SU-DHL-6 (cell line): Measurements from ENCODE around the gene AGPAT2.

ENCODE experiments used
- H2AFZ ChIP-seq: fragments of 200-600 bp; sonication (generic); 2 replicates; pipeline ENCODE4 v1.6.1; 2014; ENCODE audit warnings: low read depth, mild to moderate bottlenecking, moderate library complexity, mixed read lengths, antibody characterized with exemption, low read length; ENCODE audit not compliant: severe bottlenecking
- H3F3A ChIP-seq: fragments of 200-600 bp; shearing (Covaris generic); 2 replicates; pipeline ENCODE4 v1.6.0; 2016; ENCODE audit warnings: antibody characterized with exemption, mild to moderate bottlenecking; ENCODE audit not compliant: insufficient read depth
- H3K27ac ChIP-seq: fragments of 200-600 bp; sonication (generic); 2 replicates; pipeline ENCODE4 v1.5.1; 2016; ENCODE audit warnings: low read depth, mild to moderate bottlenecking, low read length, moderate library complexity, mixed read lengths
- H3K27me3 ChIP-seq: fragments of 200-600 bp; sonication (generic), shearing (Covaris generic); 2 replicates; pipeline ENCODE4 v1.6.0; 2014; ENCODE audit warnings: mild to moderate bottlenecking, low read length
- H3K36me3 ChIP-seq: fragments of 200-600 bp; sonication (generic); 2 replicates; pipeline ENCODE4 v1.6.1; 2014; ENCODE audit warnings: mild to moderate bottlenecking, low read length, mixed read lengths
- H3K4me2 ChIP-seq: fragments of 300-600, 200-600 bp; shearing (Covaris generic), sonication (generic); 2 replicates; pipeline ENCODE4 v1.6.0; 2014; ENCODE audit warnings: low read length, low read depth, mild to moderate bottlenecking; ENCODE audit not compliant: poor library complexity, severe bottlenecking
- H3K4me3 ChIP-seq: fragments of 200-600 bp; sonication (generic); 2 replicates; pipeline ENCODE4 v1.5.1; 2014; ENCODE audit warnings: antibody characterized with exemption, low read length, mild to moderate bottlenecking, mixed read lengths; ENCODE audit not compliant: insufficient read depth, poor library complexity, severe bottlenecking
- H3K79me2 ChIP-seq: fragments of 200-600 bp; sonication (generic); 2 replicates; pipeline ENCODE4 v1.6.1; 2014; ENCODE audit warnings: mild to moderate bottlenecking, low read length, moderate library complexity; ENCODE audit not compliant: insufficient read depth
- H3K9ac ChIP-seq: fragments of 200-600 bp; sonication (generic); 2 replicates; pipeline ENCODE4 v1.7.0; 2014; ENCODE audit warnings: mild to moderate bottlenecking, low read length
- H3K9me2 ChIP-seq: fragments of 200-600 bp; sonication (generic); replicated peaks from 2 replicates; pipeline ENCODE4 v1.6.1; 2014; ENCODE audit warnings: low read length; ENCODE audit not compliant: insufficient read depth
- H3K9me3 ChIP-seq: fragments of 200-600 bp; sonication (generic); 2 replicates; pipeline ENCODE4 v1.6.1; 2014; ENCODE audit warnings: low read length, mixed read lengths; ENCODE audit not compliant: insufficient read depth
- H4K20me1 ChIP-seq: fragments of 200-600 bp; sonication (generic); 2 replicates; pipeline ENCODE4 v1.6.1; 2014; ENCODE audit warnings: low read depth, mild to moderate bottlenecking, antibody characterized with exemption, low read length, moderate library complexity, mixed read lengths
- EZH2phosphoT487 ChIP-seq: fragments of 200-600 bp; sonication (generic), shearing (Covaris generic); conservative IDR thresholded peaks from 2 replicates; pipeline ENCODE4 v1.6.1; 2018; ENCODE audit warnings: mild to moderate bottlenecking, antibody characterized with exemption, low read length, moderate library complexity, mixed read lengths
- TF ChIP-seq, protein P1 (sequence below): fragments of 200-600 bp; sonication (generic); IDR thresholded peaks from one replicate; pipeline ENCODE4 v1.5.1; 2017; ENCODE audit warnings: antibody characterized with exemption, mild to moderate bottlenecking, low read length, moderate library complexity; ENCODE audit not compliant: insufficient read depth, poor library complexity, severe bottlenecking

AGPAT2 gene

DNA sequence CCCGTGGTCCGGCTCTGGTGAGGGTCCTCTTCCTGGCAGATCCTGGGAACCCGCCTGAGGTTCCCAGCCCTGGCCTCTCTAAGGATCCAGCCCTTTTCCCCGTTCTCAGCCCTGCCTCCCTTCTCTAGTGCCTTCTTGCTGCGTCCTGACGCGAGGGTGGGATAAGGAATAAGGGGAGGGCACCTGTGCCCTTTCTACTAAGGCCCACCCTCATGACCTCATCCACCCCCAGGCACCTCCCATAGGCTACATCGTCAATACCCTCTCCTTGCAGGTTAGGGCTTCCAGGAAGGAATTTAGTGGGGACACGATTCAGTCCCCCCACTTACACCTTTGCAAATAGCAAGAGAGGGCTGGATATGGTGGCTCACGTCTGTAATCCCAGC lies 14.4 kb upstream of the AGPAT2 start:
- no peaks in the 10 kb centered on the region for H3K36me3 ChIP-seq
- no peak overlapping the region for H3K27ac ChIP-seq
- no peaks in the 10 kb centered on the region for H3K79me2 ChIP-seq
- no peak overlapping the region for H3K9ac ChIP-seq
- H3F3A ChIP-seq: no peaks in the 10 kb centered on the region
- H4K20me1 ChIP-seq: no peaks in the 10 kb centered on the region
- no peaks in the 10 kb centered on the region for H3K27me3 ChIP-seq
- no peaks in the 10 kb centered on the region for H3K9me3 ChIP-seq
- TF ChIP-seq, protein P1, sequence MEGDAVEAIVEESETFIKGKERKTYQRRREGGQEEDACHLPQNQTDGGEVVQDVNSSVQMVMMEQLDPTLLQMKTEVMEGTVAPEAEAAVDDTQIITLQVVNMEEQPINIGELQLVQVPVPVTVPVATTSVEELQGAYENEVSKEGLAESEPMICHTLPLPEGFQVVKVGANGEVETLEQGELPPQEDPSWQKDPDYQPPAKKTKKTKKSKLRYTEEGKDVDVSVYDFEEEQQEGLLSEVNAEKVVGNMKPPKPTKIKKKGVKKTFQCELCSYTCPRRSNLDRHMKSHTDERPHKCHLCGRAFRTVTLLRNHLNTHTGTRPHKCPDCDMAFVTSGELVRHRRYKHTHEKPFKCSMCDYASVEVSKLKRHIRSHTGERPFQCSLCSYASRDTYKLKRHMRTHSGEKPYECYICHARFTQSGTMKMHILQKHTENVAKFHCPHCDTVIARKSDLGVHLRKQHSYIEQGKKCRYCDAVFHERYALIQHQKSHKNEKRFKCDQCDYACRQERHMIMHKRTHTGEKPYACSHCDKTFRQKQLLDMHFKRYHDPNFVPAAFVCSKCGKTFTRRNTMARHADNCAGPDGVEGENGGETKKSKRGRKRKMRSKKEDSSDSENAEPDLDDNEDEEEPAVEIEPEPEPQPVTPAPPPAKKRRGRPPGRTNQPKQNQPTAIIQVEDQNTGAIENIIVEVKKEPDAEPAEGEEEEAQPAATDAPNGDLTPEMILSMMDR: no peak
- no peak for TF ChIP-seq EZH2phosphoT487
- no peak overlapping the region for H2AFZ ChIP-seq
- H3K4me2 ChIP-seq: no peak overlapping the region
- H3K9me2 ChIP-seq: no peaks in the 10 kb centered on the region
- H3K4me3 ChIP-seq: no peak overlapping the region

DNA sequence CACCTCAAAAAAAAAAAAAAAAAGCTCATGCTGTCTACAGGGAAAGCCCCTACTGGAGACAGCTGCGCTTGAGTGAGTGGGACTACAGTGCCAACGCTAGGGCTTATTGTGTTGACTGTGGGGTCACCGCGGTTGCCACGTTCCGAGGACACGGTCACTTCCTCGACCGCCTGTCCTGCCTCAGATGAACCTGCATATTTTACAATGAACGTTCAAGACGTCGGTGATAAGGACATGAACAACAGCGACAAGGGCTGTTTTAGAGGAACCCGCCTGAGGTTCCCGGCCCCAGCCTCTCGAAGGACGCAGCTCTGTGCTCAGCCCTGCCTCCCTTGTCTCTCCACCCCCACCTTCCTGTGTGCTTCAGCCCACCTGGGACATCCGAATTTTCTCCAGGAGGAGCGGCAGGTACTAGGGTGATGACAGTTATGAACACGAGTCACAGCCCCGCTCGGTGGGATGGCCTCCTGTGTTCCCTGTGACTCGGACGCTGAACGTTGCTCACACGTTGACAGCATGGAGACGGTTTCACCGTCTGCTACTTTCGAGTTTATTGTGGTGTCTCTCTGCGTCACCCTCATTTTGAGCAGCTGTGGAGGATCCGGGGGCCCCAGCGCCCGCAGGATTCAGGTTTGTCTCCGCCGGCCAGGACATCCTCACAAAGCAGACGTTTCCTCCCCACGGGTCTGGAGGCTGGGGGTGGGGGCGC lies 13.9 kb upstream of the AGPAT2 start:
- Histone ChIP-seq H3K36me3 (no peaks in the 10 kb centered on the region), H3K4me2 (peak overlapping the region; percentile 33), H3K9me3 (no peaks in the 10 kb centered on the region), H4K20me1 (no peaks in the 10 kb centered on the region), H2AFZ (no peak overlapping the region), H3K9me2 (no peaks in the 10 kb centered on the region), H3K4me3 (no peak overlapping the region), H3K9ac (no peak overlapping the region), H3K27ac (no peak overlapping the region), H3F3A (no peaks in the 10 kb centered on the region), H3K27me3 (no peaks in the 10 kb centered on the region), H3K79me2 (no peaks in the 10 kb centered on the region)
- TF ChIP-seq, protein P1: no peak
- no peak for TF ChIP-seq EZH2phosphoT487

DNA sequence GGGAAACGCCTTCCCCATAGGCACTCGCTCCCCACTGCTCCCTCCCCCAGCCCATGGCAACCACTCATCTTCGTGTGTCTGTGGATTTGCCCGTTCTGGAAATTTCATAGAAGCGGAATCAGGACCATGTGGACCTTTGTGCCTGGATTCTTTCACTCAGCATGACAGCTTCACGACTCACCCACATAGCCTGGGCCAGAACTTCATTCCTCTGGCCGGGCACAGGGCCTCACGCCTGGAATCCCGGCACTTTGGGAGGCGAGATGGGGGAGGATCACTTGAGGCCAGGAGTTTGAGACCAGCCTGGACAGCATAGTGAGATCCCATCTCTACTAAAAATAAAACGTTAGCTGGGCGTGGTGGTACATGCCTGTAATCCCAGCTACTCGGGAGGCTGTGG lies 13.0 kb upstream of the AGPAT2 start:
- H3K27ac ChIP-seq: no peak overlapping the region
- H3K4me2 ChIP-seq: no peak overlapping the region

More for the DNA sequence above, 13.0 kb upstream of the AGPAT2 start:
- Histone ChIP-seq H3K9me3 (no peaks in the 10 kb centered on the region), H3F3A (no peaks in the 10 kb centered on the region), H3K79me2 (no peaks in the 10 kb centered on the region), H2AFZ (no peak overlapping the region), H3K9ac (no peak overlapping the region), H3K27me3 (no peaks in the 10 kb centered on the region), H3K4me3 (no peak overlapping the region), H3K9me2 (no peaks in the 10 kb centered on the region), H3K36me3 (no peaks in the 10 kb centered on the region), H4K20me1 (no peaks in the 10 kb centered on the region)
- TF ChIP-seq, protein P1: no peak
- TF ChIP-seq EZH2phosphoT487: no peak
